ENCODE measurements around the gene SLC9A1.

DNA sequence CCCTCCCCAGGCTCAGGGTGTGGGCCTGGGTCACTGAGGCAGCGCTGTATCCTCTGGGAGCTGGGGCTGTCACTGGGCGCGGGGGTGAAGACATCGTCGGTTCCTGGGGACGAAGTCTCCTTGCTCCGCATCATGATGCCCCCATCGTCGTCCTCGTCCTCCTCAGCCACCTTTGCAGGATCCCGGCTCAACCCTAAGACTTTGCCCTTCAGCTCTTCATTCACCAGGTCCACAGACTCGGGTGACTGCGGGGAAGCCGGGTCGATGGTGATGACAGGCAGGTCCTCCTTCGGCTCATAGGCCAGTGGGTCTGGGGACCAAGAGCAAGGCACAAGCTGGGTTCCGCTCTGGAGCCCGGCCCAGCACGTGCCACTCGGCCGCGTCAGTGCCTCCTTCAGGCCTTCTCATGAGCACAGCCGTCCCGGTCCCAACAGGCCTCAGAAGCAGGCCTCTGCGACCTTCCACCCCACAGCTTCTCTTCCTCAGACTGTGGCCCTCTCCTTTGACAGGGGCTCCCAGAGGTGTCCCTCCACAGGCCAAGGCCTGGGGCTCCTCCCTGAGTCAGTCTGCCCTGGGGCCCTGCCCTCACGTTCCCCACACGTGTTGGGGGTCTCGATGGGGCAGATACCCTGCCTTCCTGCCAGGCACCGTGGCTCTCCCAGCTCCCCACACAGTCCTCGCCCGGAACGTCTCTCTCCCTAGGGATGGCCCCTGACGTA, 54.4 kb downstream of the SLC9A1 start:
- no peak for TF ChIP-seq EZH2 (IDR thresholded peaks at IDR 0.05; ENCODE audit: borderline replicate concordance, insufficient read depth, low read depth, low read length, poor library complexity, severe bottlenecking)
- TF ChIP-seq, protein P1, sequence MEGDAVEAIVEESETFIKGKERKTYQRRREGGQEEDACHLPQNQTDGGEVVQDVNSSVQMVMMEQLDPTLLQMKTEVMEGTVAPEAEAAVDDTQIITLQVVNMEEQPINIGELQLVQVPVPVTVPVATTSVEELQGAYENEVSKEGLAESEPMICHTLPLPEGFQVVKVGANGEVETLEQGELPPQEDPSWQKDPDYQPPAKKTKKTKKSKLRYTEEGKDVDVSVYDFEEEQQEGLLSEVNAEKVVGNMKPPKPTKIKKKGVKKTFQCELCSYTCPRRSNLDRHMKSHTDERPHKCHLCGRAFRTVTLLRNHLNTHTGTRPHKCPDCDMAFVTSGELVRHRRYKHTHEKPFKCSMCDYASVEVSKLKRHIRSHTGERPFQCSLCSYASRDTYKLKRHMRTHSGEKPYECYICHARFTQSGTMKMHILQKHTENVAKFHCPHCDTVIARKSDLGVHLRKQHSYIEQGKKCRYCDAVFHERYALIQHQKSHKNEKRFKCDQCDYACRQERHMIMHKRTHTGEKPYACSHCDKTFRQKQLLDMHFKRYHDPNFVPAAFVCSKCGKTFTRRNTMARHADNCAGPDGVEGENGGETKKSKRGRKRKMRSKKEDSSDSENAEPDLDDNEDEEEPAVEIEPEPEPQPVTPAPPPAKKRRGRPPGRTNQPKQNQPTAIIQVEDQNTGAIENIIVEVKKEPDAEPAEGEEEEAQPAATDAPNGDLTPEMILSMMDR (IDR thresholded peaks at IDR 0.05): no peak
